ENCODE data around the gene RAB4B. TPM values are rescaled to one million over a fixed set of nuclear protein-coding genes. Genes with fewer than 3 reads are reported as not detected.

RAB4B gene
- total and polyA plus RNA-seq, 2 of the 13 experiments (the other 11 are each of a cell fraction or from before 2014, with no cell fraction given): 3.3 to 5.4 TPM

GRCh38 chr19:40777937-40778705 lies at the start of gene RAB4B (continued):
- TF ChIP-seq HIC2 (CRISPR knock-in tag; IDR thresholded peaks at IDR 0.05; ENCODE audit: low read depth) (no peak), CBX5 (CRISPR knock-in tag; IDR thresholded peaks at IDR 0.05; ENCODE audit: borderline replicate concordance) (no peak), ZSCAN5A (CRISPR knock-in tag; IDR thresholded peaks at IDR 0.05; ENCODE audit: borderline replicate concordance) (no peak), ZNF598 (CRISPR knock-in tag; IDR thresholded peaks at IDR 0.05; ENCODE audit: borderline replicate concordance) (peak; percentile 35; the same call in 1 of the 2 replicates), DR1 (CRISPR knock-in tag; IDR thresholded peaks at IDR 0.05) (0 out of 2 replicates have a peak, but pooled peaks have one; percentile 40), ZFX (CRISPR knock-in tag; IDR thresholded peaks at IDR 0.05; ENCODE audit: low read depth) (peak; percentile 94), ZNF784 (CRISPR knock-in tag; IDR thresholded peaks at IDR 0.05; ENCODE audit: borderline replicate concordance) (0 out of 2 replicates have a peak, but pooled peaks have one; percentile 60), NR1H2 (CRISPR knock-in tag; IDR thresholded peaks at IDR 0.05; ENCODE audit: borderline replicate concordance, low read depth) (no peak), ZNF567 (CRISPR knock-in tag; IDR thresholded peaks at IDR 0.05; ENCODE audit: borderline replicate concordance) (0 out of 2 replicates have a peak, but pooled peaks have one; percentile 60), ZKSCAN5 (CRISPR knock-in tag; IDR thresholded peaks at IDR 0.05) (no peak), TERF1 (CRISPR knock-in tag; IDR thresholded peaks at IDR 0.05) (no peak), AHDC1 (CRISPR knock-in tag; IDR thresholded peaks at IDR 0.05; ENCODE audit: borderline replicate concordance) (no peak), ZNF30 (CRISPR knock-in tag; IDR thresholded peaks at IDR 0.05) (no peak), AGO2 (optimal IDR thresholded peaks at IDR 0.05; ENCODE audit: low read depth, low read length) (peak; percentile 52), SP5 (CRISPR knock-in tag; IDR thresholded peaks at IDR 0.05; ENCODE audit: borderline replicate concordance, low read depth) (peak; percentile 73; the same call in 1 of the 2 replicates), POLR2A (IDR thresholded peaks at IDR 0.05; ENCODE audit: insufficient read depth in 1 of 2, low read depth in 2 of 2, low read length in 2 of 2) (peak; percentile 1 to 45), KLF16 (CRISPR knock-in tag; IDR thresholded peaks at IDR 0.05) (no peak)
